Adrenal gland (tissue), 5 donors: ENCODE measurements around the gene GRIK1.

ENCODE experiments used
- CTCF ChIP-seq, 6 experiments: fragments of 450-650 bp in 4 of 6; fragments of 200-600 bp in 2 of 6; sonication (generic) in 1 of 6; IDR thresholded peaks; 1 replicate in 5 of 6; 2 replicates in 1 of 6; pipeline versions ENCODE4 v1.5.1 to v1.8.0; 2016 to 2021; ENCODE audit warnings: antibody characterized with exemption in 6 of 6, mild to moderate bottlenecking in 2 of 6, moderate library complexity in 1 of 6
- POLR2A ChIP-seq, 2 donors: fragments of 450-650 bp; IDR thresholded peaks; one replicate each; pipeline ENCODE4 v1.6.1; 2017; ENCODE audit warnings: antibody characterized with exemption in 2 of 2, mild to moderate bottlenecking in 2 of 2, moderate library complexity in 1 of 2
- donor health status: DM: no; HTN: no; CAD: no.

- no peak for TF ChIP-seq CTCF (IDR thresholded peaks at IDR 0.05)
- no peak for TF ChIP-seq POLR2A (IDR thresholded peaks at IDR 0.05)
Observed at GRCh38 chr21:29547998-29548397, 391.8 kb downstream of the GRIK1 start.
